Neural cell (in vitro differentiated cells): Measurements from ENCODE around the gene IGF1. TPM values are rescaled to one million over a fixed set of nuclear protein-coding genes. Genes with fewer than 3 reads are reported as not detected.
"Not testable (repeated sequence)": the region's sequence is repeated elsewhere in the genome, so short reads cannot be mapped to it uniquely, and the experiment has no call there.

Experiments
- H2AFZ ChIP-seq: fragments of 200-600, 300-800 bp; sonication (generic), shearing (Covaris generic); 2 replicates; pipeline ENCODE4 v1.6.0; 2014; ENCODE audit warnings: low read depth, mild to moderate bottlenecking, antibody characterized with exemption, low read length, moderate library complexity
- H3F3A ChIP-seq: fragments of 200-600 bp; shearing (Covaris generic); 2 replicates; pipeline ENCODE4 v1.6.1; 2016; ENCODE audit warnings: mild to moderate bottlenecking, moderate library complexity, mixed read lengths, antibody characterized with exemption, low read length; ENCODE audit not compliant: insufficient read depth, poor library complexity, severe bottlenecking
- H3K27ac ChIP-seq: fragments of 200-600, 300-800 bp; sonication (generic), shearing (Covaris generic); 2 replicates; pipeline ENCODE4 v1.5.1; 2014; ENCODE audit warnings: mild to moderate bottlenecking, low read length, moderate library complexity
- H3K27me3 ChIP-seq: fragments of 300-800, 200-600 bp; sonication (generic), shearing (Covaris generic); 2 replicates; pipeline ENCODE4 v1.6.0; 2014; ENCODE audit warnings: mild to moderate bottlenecking, low read depth, low read length, moderate library complexity; ENCODE audit not compliant: insufficient read depth
- H3K36me3 ChIP-seq: fragments of 300-800, 200-600 bp; sonication (generic), shearing (Covaris generic); 2 replicates; pipeline ENCODE4 v1.5.1; 2014; ENCODE audit warnings: mild to moderate bottlenecking, antibody characterized with exemption, low read length, moderate library complexity; ENCODE audit not compliant: insufficient read depth
- H3K4me2 ChIP-seq: fragments of 300-800, 200-600 bp; sonication (generic), shearing (Covaris generic); 2 replicates; pipeline ENCODE4 v1.6.0; 2014; ENCODE audit warnings: mild to moderate bottlenecking, low read length
- H3K4me3 ChIP-seq: fragments of 300-800, 200-600 bp; sonication (generic), shearing (Covaris generic); 2 replicates; pipeline ENCODE4 v1.5.1; 2014; ENCODE audit warnings: mild to moderate bottlenecking, low read length, moderate library complexity
- H3K79me2 ChIP-seq: fragments of 200-600 bp; shearing (Covaris generic); replicated peaks from 2 replicates; pipeline ENCODE4 v1.6.0; 2014; ENCODE audit warnings: mild to moderate bottlenecking, low read length, moderate library complexity; ENCODE audit not compliant: insufficient read depth
- H3K9ac ChIP-seq: fragments of 300-800, 200-600 bp; sonication (generic), shearing (Covaris generic); 2 replicates; pipeline ENCODE4 v1.6.1; 2016; ENCODE audit warnings: mild to moderate bottlenecking, low read length, mixed read lengths
- H3K9me2 ChIP-seq: fragments of 200-600 bp; shearing (Covaris generic); 2 replicates; pipeline ENCODE4 v1.6.1; 2016; ENCODE audit warnings: mild to moderate bottlenecking, low read length, mixed read lengths; ENCODE audit not compliant: insufficient read depth
- H3K9me3 ChIP-seq: fragments of 200-600, 300-800 bp; sonication (generic), shearing (Covaris generic); 2 replicates; pipeline ENCODE4 v1.6.1; 2016; ENCODE audit warnings: mild to moderate bottlenecking, mixed run types, low read length, moderate library complexity, mixed read lengths
- H4K20me1 ChIP-seq: fragments of 200-600 bp; shearing (Covaris generic); 2 replicates; pipeline ENCODE4 v1.6.1; 2016; ENCODE audit warnings: mild to moderate bottlenecking, mixed run types; ENCODE audit not compliant: insufficient read depth
- CTCF ChIP-seq: fragments of 450-650 bp; IDR thresholded peaks from 2 replicates; pipeline ENCODE4 v1.5.1; 2014; ENCODE audit warnings: antibody characterized with exemption, mild to moderate bottlenecking, moderate library complexity; ENCODE audit not compliant: poor library complexity, severe bottlenecking
- EP300 ChIP-seq: fragments of 450-650 bp; conservative IDR thresholded peaks from 2 replicates; pipeline ENCODE4 v1.6.1; 2014; ENCODE audit warnings: antibody characterized with exemption, mild to moderate bottlenecking, moderate library complexity; ENCODE audit not compliant: poor library complexity, severe bottlenecking
- EZH2 ChIP-seq: fragments of 200-600, 300-800 bp; shearing (Covaris generic), sonication (generic); IDR thresholded peaks from 2 replicates; pipeline ENCODE4 v1.6.1; 2014; ENCODE audit warnings: antibody characterized with exemption, low read length, borderline replicate concordance, mild to moderate bottlenecking; ENCODE audit not compliant: insufficient read depth, poor library complexity, severe bottlenecking
- MXI1 ChIP-seq: fragments of 450-650 bp; conservative IDR thresholded peaks from 2 replicates; pipeline ENCODE4 v1.6.1; 2014; ENCODE audit warnings: antibody characterized with exemption, mild to moderate bottlenecking; ENCODE audit not compliant: poor library complexity, severe bottlenecking
- POLR2AphosphoS5 ChIP-seq: IDR thresholded peaks from 2 replicates; pipeline ENCODE4 v1.6.1; 2012
- RAD21 ChIP-seq: fragments of 450-650 bp; conservative IDR thresholded peaks from 2 replicates; pipeline ENCODE4 v1.6.1; 2014; ENCODE audit warnings: antibody characterized with exemption, mild to moderate bottlenecking, moderate library complexity
- REST ChIP-seq: IDR thresholded peaks from 2 replicates; pipeline ENCODE4 v1.6.1; 2012; ENCODE audit warnings: borderline replicate concordance
- SMC3 ChIP-seq: fragments of 450-650 bp; conservative IDR thresholded peaks from 2 replicates; pipeline ENCODE4 v1.6.1; 2014; ENCODE audit warnings: antibody characterized with exemption, mild to moderate bottlenecking, moderate library complexity; ENCODE audit not compliant: poor library complexity
- TAF1 ChIP-seq: IDR thresholded peaks from 2 replicates; pipeline ENCODE4 v1.6.1; 2012; ENCODE audit warnings: low read depth
- polyA plus RNA-seq: library from polyadenylated mRNA; depleted of rRNA; stranded (reverse); fragments of >200 nt; gene quantifications from 2 replicates; pipeline ENCODE4 v1.2.3, GENCODE V29; 2014

Gene IGF1
- polyA plus RNA-seq, 1 donor from 2014 or later = not detected

GRCh38 chr12:102452605-102453004 is 27.8 kb downstream of the IGF1 start:
- no peaks in the 10 kb centered on the region for H3K36me3 ChIP-seq
- no peak overlapping the region for H3K4me2 ChIP-seq
- H3K27me3 ChIP-seq = no peaks in the 10 kb centered on the region
- H3K9ac ChIP-seq = no peak overlapping the region
- no peaks in the 10 kb centered on the region for H4K20me1 ChIP-seq
- H2AFZ ChIP-seq = no peak overlapping the region
- no peak overlapping the region for H3K27ac ChIP-seq
- TF ChIP-seq RAD21 (no peak), TAF1 (no peak), EP300 (no peak), EZH2 (no peak), REST (no peak), SMC3 (no peak), POLR2AphosphoS5 (no peak), CTCF (no peak), MXI1 (no peak)
- H3F3A ChIP-seq = no peaks in the 10 kb centered on the region
- no peaks in the 10 kb centered on the region for H3K9me3 ChIP-seq
- H3K4me3 ChIP-seq = no peak overlapping the region
- H3K9me2 ChIP-seq = no peaks in the 10 kb centered on the region
- H3K79me2 ChIP-seq = no peaks in the 10 kb centered on the region

GRCh38 chr12:102449018-102449417 is 31.3 kb downstream of the IGF1 start:
- H3K27me3 ChIP-seq, H3K4me3 ChIP-seq, H3K9me2 ChIP-seq, H3K9ac ChIP-seq, H3K79me2 ChIP-seq, H3F3A ChIP-seq, H3K4me2 ChIP-seq, H3K9me3 ChIP-seq, H2AFZ ChIP-seq, H3K36me3 ChIP-seq, H4K20me1 ChIP-seq, H3K27ac ChIP-seq: not testable (repeated sequence)

- not testable (repeated sequence) for H3K36me3 ChIP-seq, H3K4me2 ChIP-seq, H3K9me2 ChIP-seq, H4K20me1 ChIP-seq, H3K4me3 ChIP-seq, H3K9me3 ChIP-seq, H3K79me2 ChIP-seq, H3F3A ChIP-seq, H3K9ac ChIP-seq, H2AFZ ChIP-seq, H3K27me3 ChIP-seq, H3K27ac ChIP-seq
These were observed 32.9 kb downstream of the IGF1 start for GRCh38 chr12:102447426-102447825.
